Measurements from ENCODE around the gene CHRNA3. TPM values are rescaled to one million over a fixed set of nuclear protein-coding genes. Genes with fewer than 3 reads are reported as not detected.
"Not testable (repeated sequence)": the region's sequence is repeated elsewhere in the genome, so short reads cannot be mapped to it uniquely, and the experiment has no call there.

Gene CHRNA3
- total RNA-seq, 4 donors from 2014 or later: 0.27 to 0.93 TPM; not detected in 2

GRCh38 chr15:78565097-78565950, 55.5 kb downstream of the CHRNA3 start, which contains the start of gene CHRNA5:
Gene CHRNA5 (plus strand): TSS chr15:78565520. CDS start chr15:78565720, 200 bp downstream.
- peak in 1 of 2 donors; percentile 52 for TF ChIP-seq POLR2A (IDR thresholded peaks at IDR 0.05)
- no peak for TF ChIP-seq CTCF (IDR thresholded peaks at IDR 0.05)
- no peaks in the 10 kb centered on the region for H3K27me3 ChIP-seq
- no peaks in the 10 kb centered on the region for H3K36me3 ChIP-seq
- H3K27ac ChIP-seq: no peak within 1 kb of the TSS
- peak within 1 kb of the TSS; percentile 26 to 43 (median 33) for H3K4me3 ChIP-seq (replicated peaks in 1 of 3)
- H3K9me3 ChIP-seq: no peaks in the 10 kb centered on the region
- intact Hi-C loops (cut with DNase I): no loop called here
- DNase-seq: peak; percentile 79 to 94
- H3K4me1 ChIP-seq: peaks cover 9% of the 10 kb centered on the region in 2 donors
- WGBS, 2 donors: 1 to 2% methylated on average over 30 to 36 of the region's 75 CpGs

- Histone ChIP-seq H3K27me3 (no peaks in the 10 kb centered on the region), H3K36me3 (no peaks in the 10 kb centered on the region), H3K4me1 (peaks cover 9% of the 10 kb centered on the region in 2 donors), H3K27ac (no peak overlapping the region), H3K9me3 (no peaks in the 10 kb centered on the region), H3K4me3 (replicated peaks in 1 of 3) (no peak overlapping the region)
- no peak for TF ChIP-seq POLR2A (IDR thresholded peaks at IDR 0.05)
- no peak for TF ChIP-seq CTCF (IDR thresholded peaks at IDR 0.05)
- intact Hi-C loops (cut with DNase I): no loop called here
- WGBS, 2 donors: 59 to 65% methylated on average over 11 of the region's 11 CpGs
- no peak for DNase-seq
Measured at GRCh38 chr15:78564743-78565096, 56.1 kb downstream of the CHRNA3 start.

GRCh38 chr15:78563092-78563491, 57.7 kb downstream of the CHRNA3 start:
- Histone ChIP-seq H3K4me3 (replicated peaks in 1 of 3) (no peak overlapping the region), H3K27ac (no peak overlapping the region), H3K27me3 (peaks cover 4% of the 10 kb centered on the region), H3K9me3 (no peaks in the 10 kb centered on the region), H3K36me3 (no peaks in the 10 kb centered on the region), H3K4me1 (peaks cover 9% of the 10 kb centered on the region in 2 donors)
- WGBS, 2 donors: 93 to 97% methylated on average over 2 of the region's 2 CpGs
- DNase-seq: no peak
- intact Hi-C loops (cut with DNase I): no loop called here
- TF ChIP-seq CTCF (IDR thresholded peaks at IDR 0.05) (no peak), POLR2A (IDR thresholded peaks at IDR 0.05) (no peak)

- TF ChIP-seq POLR2A (IDR thresholded peaks at IDR 0.05) (no peak), CTCF (IDR thresholded peaks at IDR 0.05) (no peak)
- WGBS, 2 donors: 84 to 90% methylated on average over 5 of the region's 5 CpGs
- Histone ChIP-seq H3K36me3 (no peaks in the 10 kb centered on the region), H3K9me3 (no peaks in the 10 kb centered on the region), H3K27ac (no peak overlapping the region), H3K4me3 (replicated peaks in 1 of 3) (no peak overlapping the region), H3K27me3 (peaks cover 4% of the 10 kb centered on the region), H3K4me1 (peaks cover 6 to 7% of the 10 kb centered on the region in 2 donors)
- DNase-seq: no peak
- intact Hi-C loops (cut with DNase I): no loop called here
Measured at GRCh38 chr15:78561490-78561889, 59.3 kb downstream of the CHRNA3 start.

- 92% methylated on average over 10 of the region's 10 CpGs for WGBS, 2 donors
Measured at GRCh38 chr15:78560201-78560600, 60.6 kb downstream of the CHRNA3 start.

More at GRCh38 chr15:78560201-78560600, 60.6 kb downstream of the CHRNA3 start:
- H3K4me1 ChIP-seq; intact Hi-C loops (cut with DNase I); H3K4me3 ChIP-seq (replicated peaks in 1 of 3); DNase-seq; H3K9me3 ChIP-seq; H3K36me3 ChIP-seq; H3K27ac ChIP-seq; H3K27me3 ChIP-seq: not testable (repeated sequence)
